ENCODE data around the gene TMEM30A. TPM values are rescaled to one million over a fixed set of nuclear protein-coding genes. Genes with fewer than 3 reads are reported as not detected.

The TMEM30A gene
- total RNA-seq, 4 donors from 2014 or later: 28.9 to 86.2 (median 56.5) TPM

DNA sequence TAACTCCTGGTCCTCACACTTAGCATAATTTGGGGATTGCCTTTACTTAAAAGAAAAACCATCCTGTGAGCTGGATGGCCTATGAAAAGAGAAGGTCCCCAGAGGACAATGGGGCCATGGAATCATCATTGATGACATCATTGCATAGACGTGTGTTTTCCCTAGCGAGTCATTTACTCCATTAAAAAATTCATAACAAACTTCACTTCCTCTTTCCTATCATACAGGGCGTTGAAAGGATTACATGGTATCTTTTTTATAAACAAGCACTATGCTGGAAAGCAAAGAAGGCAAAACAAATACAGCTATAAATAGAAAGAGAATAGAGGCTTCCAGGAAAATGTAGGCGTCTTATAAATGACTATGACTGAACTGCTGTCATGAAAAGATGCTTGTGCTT, 67.4 kb downstream of the TMEM30A start:
- no peak for DNase-seq
- intact Hi-C loops (cut with DNase I; ENCODE audit: low total_unique reads): loop anchor here (5.0 kb wide), 1 partner anchor 1545 kb away; no protein-coding TSS in a partner anchor
- H3K4me1 ChIP-seq: peaks cover 0 to 32% (median 3%) of the 10 kb centered on the region in 4 donors

GRCh38 chr6:75215291-75215690, 69.3 kb downstream of the TMEM30A start:
- intact Hi-C loops (cut with DNase I; ENCODE audit: low total_unique reads): loop anchor here (5.0 kb wide), 1 partner anchor 1543 kb away; no protein-coding TSS in a partner anchor
- Histone ChIP-seq H3K9me3 (no peaks in the 10 kb centered on the region), H3K36me3 (no peaks in the 10 kb centered on the region), H3K4me3 (no peak overlapping the region), H3K27me3 (no peaks in the 10 kb centered on the region), H3K4me1 (peaks cover 0 to 38% (median 7%) of the 10 kb centered on the region in 4 donors), H3K27ac (no peak overlapping the region)
- no peak for DNase-seq
- TF ChIP-seq EP300 (IDR thresholded peaks at IDR 0.05; ENCODE audit: low read depth) (no peak), POLR2A (IDR thresholded peaks at IDR 0.05) (no peak), POLR2AphosphoS5 (IDR thresholded peaks at IDR 0.05) (no peak)
- TF ChIP-seq, protein P1, sequence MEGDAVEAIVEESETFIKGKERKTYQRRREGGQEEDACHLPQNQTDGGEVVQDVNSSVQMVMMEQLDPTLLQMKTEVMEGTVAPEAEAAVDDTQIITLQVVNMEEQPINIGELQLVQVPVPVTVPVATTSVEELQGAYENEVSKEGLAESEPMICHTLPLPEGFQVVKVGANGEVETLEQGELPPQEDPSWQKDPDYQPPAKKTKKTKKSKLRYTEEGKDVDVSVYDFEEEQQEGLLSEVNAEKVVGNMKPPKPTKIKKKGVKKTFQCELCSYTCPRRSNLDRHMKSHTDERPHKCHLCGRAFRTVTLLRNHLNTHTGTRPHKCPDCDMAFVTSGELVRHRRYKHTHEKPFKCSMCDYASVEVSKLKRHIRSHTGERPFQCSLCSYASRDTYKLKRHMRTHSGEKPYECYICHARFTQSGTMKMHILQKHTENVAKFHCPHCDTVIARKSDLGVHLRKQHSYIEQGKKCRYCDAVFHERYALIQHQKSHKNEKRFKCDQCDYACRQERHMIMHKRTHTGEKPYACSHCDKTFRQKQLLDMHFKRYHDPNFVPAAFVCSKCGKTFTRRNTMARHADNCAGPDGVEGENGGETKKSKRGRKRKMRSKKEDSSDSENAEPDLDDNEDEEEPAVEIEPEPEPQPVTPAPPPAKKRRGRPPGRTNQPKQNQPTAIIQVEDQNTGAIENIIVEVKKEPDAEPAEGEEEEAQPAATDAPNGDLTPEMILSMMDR (IDR thresholded peaks at IDR 0.05): no peak
- in situ Hi-C loops (cut with MboI; ENCODE audit: low pct_ligation_motif_present in 1 of 4, low pct_unique_long_range_greater_than_20kb in 1 of 4, low sequenced_read_pairs in 3 of 4): loop anchor here (10.0 to 25.0 kb wide), 6 partner anchors 803 to 1478 kb away; no protein-coding TSS in a partner anchor
- 71 to 100% methylated on average over 1 to 4 of the region's 4 CpGs for WGBS, 2 donors (ENCODE audit: low coverage in 1 of 2)

More for the DNA sequence above, 67.4 kb downstream of the TMEM30A start:
- TF ChIP-seq EP300 (IDR thresholded peaks at IDR 0.05; ENCODE audit: low read depth): no peak
- peak in 1 of 3 donors; percentile 25 for TF ChIP-seq POLR2AphosphoS5 (IDR thresholded peaks at IDR 0.05)
- TF ChIP-seq, protein P1 (IDR thresholded peaks at IDR 0.05): no peak
- in situ Hi-C loops (cut with MboI; ENCODE audit: low pct_ligation_motif_present in 1 of 4, low pct_unique_long_range_greater_than_20kb in 1 of 4, low sequenced_read_pairs in 3 of 4): loop anchor here (10.0 to 25.0 kb wide), 6 partner anchors 805 to 1480 kb away; no protein-coding TSS in a partner anchor
- Histone ChIP-seq H3K27me3 (no peaks in the 10 kb centered on the region), H3K27ac (peak overlapping the region in 2 of 4 donors; percentile 11 to 16), H3K9me3 (no peaks in the 10 kb centered on the region), H3K4me3 (no peak overlapping the region), H3K36me3 (no peaks in the 10 kb centered on the region)
- WGBS, 2 donors (ENCODE audit: low coverage in 1 of 2): 13 to 24% methylated on average over 4 of the region's 4 CpGs

- TF ChIP-seq POLR2AphosphoS5 (IDR thresholded peaks at IDR 0.05) (no peak), POLR2A (IDR thresholded peaks at IDR 0.05) (no peak), EP300 (IDR thresholded peaks at IDR 0.05; ENCODE audit: low read depth) (no peak)
- TF ChIP-seq, protein P1 (IDR thresholded peaks at IDR 0.05): no peak
- in situ Hi-C loops (cut with MboI; ENCODE audit: low pct_ligation_motif_present in 1 of 4, low pct_unique_long_range_greater_than_20kb in 1 of 4, low sequenced_read_pairs in 3 of 4): loop anchor here (10.0 to 25.0 kb wide), 6 partner anchors 801 to 1476 kb away; no protein-coding TSS in a partner anchor
- intact Hi-C loops (cut with DNase I; ENCODE audit: low total_unique reads): no loop called here
Observed at GRCh38 chr6:75213732-75214131, 70.9 kb downstream of the TMEM30A start.

GRCh38 chr6:75213112-75213511, 71.5 kb downstream of the TMEM30A start:
- no peak for DNase-seq
- Histone ChIP-seq H3K36me3 (no peaks in the 10 kb centered on the region), H3K27ac (no peak overlapping the region), H3K4me1 (peaks cover 4 to 37% (median 16%) of the 10 kb centered on the region in 4 donors), H3K27me3 (peaks cover 6% of the 10 kb centered on the region), H3K9me3 (no peaks in the 10 kb centered on the region), H3K4me3 (no peak overlapping the region)
- no peak for TF ChIP-seq POLR2A (IDR thresholded peaks at IDR 0.05)
- TF ChIP-seq, protein P1 (IDR thresholded peaks at IDR 0.05): no peak
- TF ChIP-seq POLR2AphosphoS5 (IDR thresholded peaks at IDR 0.05): no peak
- no peak for TF ChIP-seq EP300 (IDR thresholded peaks at IDR 0.05; ENCODE audit: low read depth)
- in situ Hi-C loops (cut with MboI; ENCODE audit: low pct_ligation_motif_present in 1 of 4, low pct_unique_long_range_greater_than_20kb in 1 of 4, low sequenced_read_pairs in 3 of 4): loop anchor here (10.0 to 25.0 kb wide), 6 partner anchors 801 to 1476 kb away; no protein-coding TSS in a partner anchor
- intact Hi-C loops (cut with DNase I; ENCODE audit: low total_unique reads): no loop called here
- WGBS, 2 donors (ENCODE audit: low coverage in 1 of 2): 22 to 25% methylated on average over 1 of the region's 1 CpG

More at GRCh38 chr6:75213732-75214131, 70.9 kb downstream of the TMEM30A start:
- Histone ChIP-seq H3K4me1 (peaks cover 0 to 31% (median 10%) of the 10 kb centered on the region in 4 donors), H3K4me3 (no peak overlapping the region), H3K36me3 (no peaks in the 10 kb centered on the region), H3K27me3 (peaks cover under 1% of the 10 kb centered on the region), H3K9me3 (no peaks in the 10 kb centered on the region), H3K27ac (no peak overlapping the region)
- WGBS, 2 donors (ENCODE audit: low coverage in 1 of 2): 74 to 100% methylated on average over 1 to 2 of the region's 2 CpGs
- no peak for DNase-seq
